Measurements from ENCODE around the gene RANBP1. TPM values are rescaled to one million over a fixed set of nuclear protein-coding genes. Genes with fewer than 3 reads are reported as not detected.

Gene RANBP1
- total RNA-seq, 2 experiments from 2014 or later, result 320 to 332 TPM

- Mint-ChIP-seq H3K36me3 (ENCODE audit: low read depth) (no peaks in the 10 kb centered on the region), H3K4me1 (ENCODE audit: low read depth) (no peaks in the 10 kb centered on the region), H3K27me3 (ENCODE audit: low read depth) (no peaks in the 10 kb centered on the region), H3K9me3 (ENCODE audit: insufficient read depth) (no peaks in the 10 kb centered on the region), H3K4me3 (no peak overlapping the region), H3K27ac (no peak overlapping the region)
- ATAC-seq (no peak), DNase-seq (no peak)
- POLR2A ChIA-PET, result no interaction called here
- CTCF ChIA-PET, result no interaction called here
Measured at GRCh38 chr22:20165913-20166312, 50.0 kb downstream of the RANBP1 start.

DNA sequence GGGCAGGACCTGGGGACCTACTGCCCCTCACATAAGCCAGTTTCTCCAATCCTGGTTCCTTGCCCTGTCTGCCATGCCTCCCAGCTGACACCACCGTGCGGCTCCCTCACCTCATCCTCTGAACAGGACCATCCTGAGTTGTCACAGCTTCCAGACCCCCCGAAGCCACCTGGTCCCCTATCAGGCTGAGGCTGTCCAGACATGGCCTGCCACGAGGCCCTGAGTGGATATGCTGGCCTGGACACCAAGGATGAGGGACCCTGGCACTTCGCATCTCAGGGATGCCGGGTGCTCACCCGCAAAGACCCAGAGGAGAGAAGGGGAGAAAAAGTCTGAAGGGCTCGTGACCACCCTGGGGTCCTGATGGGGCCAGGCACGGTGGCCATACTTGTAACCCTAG is 50.8 kb downstream of the RANBP1 start:
- H3K27me3 Mint-ChIP-seq (ENCODE audit: low read depth), result no peaks in the 10 kb centered on the region
- no peaks in the 10 kb centered on the region for H3K9me3 Mint-ChIP-seq (ENCODE audit: insufficient read depth)
- no peak overlapping the region for H3K4me3 Mint-ChIP-seq
- CTCF ChIA-PET, result no interaction called here
- POLR2A ChIA-PET, result no interaction called here
- ATAC-seq, result no peak
- no peaks in the 10 kb centered on the region for H3K36me3 Mint-ChIP-seq (ENCODE audit: low read depth)
- no peak for DNase-seq
- H3K4me1 Mint-ChIP-seq (ENCODE audit: low read depth), result no peaks in the 10 kb centered on the region
- no peak overlapping the region for H3K27ac Mint-ChIP-seq

DNA sequence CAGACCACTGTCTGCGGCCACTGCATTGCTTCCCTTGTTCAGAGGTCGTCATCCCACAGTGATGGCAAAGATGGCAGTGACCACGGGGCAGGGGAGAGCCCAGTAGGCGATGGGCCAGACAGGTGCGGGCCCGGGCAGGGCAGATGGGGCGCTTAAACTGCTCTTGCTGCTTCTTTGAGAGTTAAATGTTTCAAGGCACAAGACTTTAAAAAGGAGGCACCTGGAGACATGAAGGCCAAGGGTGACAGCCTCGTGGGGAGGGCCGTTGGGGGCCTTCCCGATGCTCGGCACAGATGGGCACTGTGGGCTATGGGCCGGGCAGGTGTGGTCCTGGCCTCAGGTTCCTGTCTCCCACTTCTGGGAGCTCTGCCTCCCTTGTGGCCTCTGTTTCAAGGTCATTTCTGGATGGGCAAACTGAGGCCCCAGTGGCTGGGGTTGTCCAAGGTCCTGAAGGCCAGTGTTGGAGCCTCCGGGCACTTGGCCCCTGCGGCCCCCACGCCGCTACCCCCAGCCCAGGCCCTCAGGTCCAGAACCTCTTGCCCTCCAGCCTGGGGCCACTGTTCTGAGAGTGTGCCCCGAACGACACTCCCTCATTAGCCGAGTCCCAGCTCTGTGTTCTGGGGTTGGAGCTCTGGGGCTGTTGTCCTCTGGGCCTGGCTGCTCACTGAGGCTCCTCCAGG is 51.9 kb downstream of the RANBP1 start:
- Mint-ChIP-seq H3K4me3 (no peak overlapping the region), H3K4me1 (ENCODE audit: low read depth) (no peaks in the 10 kb centered on the region), H3K27me3 (ENCODE audit: low read depth) (no peaks in the 10 kb centered on the region), H3K36me3 (ENCODE audit: low read depth) (no peaks in the 10 kb centered on the region), H3K9me3 (ENCODE audit: insufficient read depth) (no peaks in the 10 kb centered on the region), H3K27ac (no peak overlapping the region)
- DNase-seq, result no peak
- ChIA-PET CTCF (no interaction called here), POLR2A (no interaction called here)
- ATAC-seq, result no peak

DNA sequence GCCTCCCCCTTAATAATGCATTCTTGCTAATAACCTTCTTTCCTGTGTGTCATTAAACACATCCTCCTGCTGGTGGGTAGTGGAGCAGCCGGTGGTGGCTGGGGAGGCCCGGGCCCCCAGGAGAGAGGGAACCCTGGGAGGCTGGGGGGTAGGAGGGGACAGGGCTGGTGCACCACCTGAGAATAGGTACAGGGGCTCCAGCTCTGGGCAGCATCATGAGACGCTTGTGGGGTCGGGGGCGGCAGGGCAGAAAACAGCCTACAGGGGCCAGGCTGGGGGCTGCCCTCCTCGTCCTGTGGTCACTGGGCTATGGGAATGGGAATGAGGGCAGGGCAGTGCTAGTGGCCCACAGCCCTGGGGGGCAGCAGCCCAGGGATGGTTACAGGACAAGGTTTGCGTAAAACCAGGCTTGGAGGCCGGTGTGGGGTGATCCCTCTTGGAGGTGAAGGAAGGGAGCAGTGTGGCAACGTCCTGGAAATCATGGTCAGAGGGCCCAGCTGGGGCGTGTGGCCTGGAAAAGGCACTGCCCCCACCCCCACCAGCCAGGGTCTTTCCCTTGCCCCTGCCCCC is 53.4 kb downstream of the RANBP1 start:
- no peak for DNase-seq
- Mint-ChIP-seq H3K4me1 (ENCODE audit: low read depth) (no peaks in the 10 kb centered on the region), H3K27ac (no peak overlapping the region), H3K36me3 (ENCODE audit: low read depth) (no peaks in the 10 kb centered on the region), H3K4me3 (no peak overlapping the region), H3K9me3 (ENCODE audit: insufficient read depth) (no peaks in the 10 kb centered on the region), H3K27me3 (ENCODE audit: low read depth) (no peaks in the 10 kb centered on the region)
- no peak for ATAC-seq
- ChIA-PET POLR2A (no interaction called here), CTCF (no interaction called here)

- no peaks in the 10 kb centered on the region for H3K4me1 Mint-ChIP-seq (ENCODE audit: low read depth)
- H3K4me3 Mint-ChIP-seq, result no peak overlapping the region
- no peak for ATAC-seq
- no peak for DNase-seq
- POLR2A ChIA-PET, result no interaction called here
- no peaks in the 10 kb centered on the region for H3K9me3 Mint-ChIP-seq (ENCODE audit: insufficient read depth)
- no peaks in the 10 kb centered on the region for H3K36me3 Mint-ChIP-seq (ENCODE audit: low read depth)
- no peaks in the 10 kb centered on the region for H3K27me3 Mint-ChIP-seq (ENCODE audit: low read depth)
- H3K27ac Mint-ChIP-seq, result no peak overlapping the region
- CTCF ChIA-PET, result no interaction called here
Measured at GRCh38 chr22:20170170-20170569, 54.3 kb downstream of the RANBP1 start.

DNA sequence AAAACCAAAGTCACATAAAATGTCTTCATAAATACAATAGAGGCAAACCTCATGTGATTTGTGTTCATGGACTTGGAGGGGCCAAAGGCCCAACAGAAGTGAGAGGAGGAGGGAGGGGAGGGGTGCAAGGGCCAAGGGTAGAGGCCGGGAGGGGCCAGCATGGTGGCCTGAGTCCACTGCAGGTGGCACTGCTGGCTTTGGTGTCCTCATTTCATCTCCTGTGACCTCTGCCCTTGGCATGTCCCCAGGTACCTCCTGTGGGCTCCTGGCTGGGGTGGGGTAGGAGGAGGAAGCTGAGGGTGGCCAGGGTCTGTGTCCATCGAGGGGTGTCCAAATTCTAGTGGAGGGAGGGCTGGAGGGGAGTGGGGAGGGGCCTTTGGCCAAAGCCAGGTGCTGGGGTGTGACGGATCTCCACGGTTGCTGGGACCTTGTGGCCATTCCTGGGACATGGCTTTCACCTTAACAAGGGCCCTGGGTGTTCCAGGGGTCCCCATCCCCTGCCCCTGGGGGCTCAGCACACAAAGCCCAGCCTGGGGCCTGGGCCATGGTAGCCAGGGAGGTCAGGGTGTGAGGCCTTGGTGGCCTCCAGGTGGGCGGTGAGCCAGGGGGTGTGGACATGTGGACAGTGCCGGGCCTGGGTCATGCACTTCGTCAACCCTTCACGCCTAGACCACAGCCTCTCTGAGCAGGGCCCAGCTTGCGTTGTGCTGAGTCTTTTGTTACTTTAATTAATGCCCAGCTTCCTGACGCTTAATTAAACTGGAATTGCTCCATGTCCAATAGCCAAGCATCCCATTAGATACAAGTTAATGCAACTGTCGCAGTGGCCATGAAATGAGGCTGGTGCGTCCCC is 55.6 kb downstream of the RANBP1 start:
- Mint-ChIP-seq H3K36me3 (ENCODE audit: low read depth) (no peaks in the 10 kb centered on the region), H3K9me3 (ENCODE audit: insufficient read depth) (no peaks in the 10 kb centered on the region), H3K27ac (no peak overlapping the region), H3K4me3 (no peak overlapping the region), H3K27me3 (ENCODE audit: low read depth) (no peaks in the 10 kb centered on the region), H3K4me1 (ENCODE audit: low read depth) (no peaks in the 10 kb centered on the region)
- ChIA-PET CTCF (interaction anchor here (0.6 kb wide), 1 partner anchor 319 kb away, joined by 3 read pairs; no protein-coding TSS in a partner anchor), POLR2A (no interaction called here)
- ATAC-seq, result no peak
- DNase-seq, result no peak

DNA sequence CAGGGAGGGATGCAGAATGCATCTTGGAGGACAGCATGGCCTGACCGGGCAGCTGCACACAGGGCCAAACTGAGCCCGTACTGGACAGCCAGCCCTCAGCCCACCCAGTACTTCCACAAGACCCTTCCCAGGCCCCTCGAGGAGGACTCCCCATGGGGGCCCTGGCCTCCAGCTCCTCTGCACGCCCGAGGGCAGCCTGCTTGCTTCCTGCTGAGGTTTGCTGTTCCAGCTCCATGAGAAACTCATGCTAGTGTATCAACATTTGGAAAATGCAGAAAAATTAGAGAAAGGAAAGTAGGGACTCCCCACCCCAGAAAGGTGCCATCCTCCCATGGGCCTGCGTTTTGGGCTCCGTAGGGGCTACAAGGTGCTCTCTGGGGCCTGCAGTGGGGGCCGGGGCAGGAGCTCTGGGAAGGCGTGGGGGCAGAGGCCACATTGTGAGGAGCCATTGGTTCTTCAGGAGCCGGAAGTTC is 56.3 kb downstream of the RANBP1 start:
- no peaks in the 10 kb centered on the region for H3K4me1 Mint-ChIP-seq (ENCODE audit: low read depth)
- ATAC-seq (no peak), DNase-seq (no peak)
- no peaks in the 10 kb centered on the region for H3K27me3 Mint-ChIP-seq (ENCODE audit: low read depth)
- H3K9me3 Mint-ChIP-seq (ENCODE audit: insufficient read depth), result no peaks in the 10 kb centered on the region
- no peak overlapping the region for H3K4me3 Mint-ChIP-seq
- POLR2A ChIA-PET, result no interaction called here
- H3K36me3 Mint-ChIP-seq (ENCODE audit: low read depth), result no peaks in the 10 kb centered on the region
- CTCF ChIA-PET, result interaction anchor here (0.6 kb wide), 1 partner anchor 320 kb away, joined by 3 read pairs; no protein-coding TSS in a partner anchor
- H3K27ac Mint-ChIP-seq, result no peak overlapping the region

DNA sequence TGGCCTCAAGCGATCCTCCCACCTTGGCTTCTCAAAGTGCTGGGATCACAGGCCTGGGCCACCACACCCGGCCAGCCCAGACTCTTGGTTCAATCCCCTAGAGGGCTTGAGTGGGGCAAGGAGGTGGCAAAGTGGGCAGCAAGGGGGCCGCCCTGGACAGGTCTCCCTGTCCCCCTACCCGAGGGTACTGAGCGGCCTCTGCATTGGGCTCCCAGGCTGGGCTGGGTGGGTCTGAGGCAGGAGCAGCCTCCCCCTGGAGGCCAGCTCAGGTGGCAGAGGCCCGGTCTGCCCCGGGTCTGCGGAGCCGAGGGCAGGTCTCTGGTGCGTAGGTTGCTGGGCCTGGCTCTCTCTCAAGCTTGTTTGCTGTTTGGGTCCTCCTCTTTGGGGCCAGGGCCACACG is 57.3 kb downstream of the RANBP1 start:
- no peak for DNase-seq
- no peak overlapping the region for H3K4me3 Mint-ChIP-seq
- no peak for ATAC-seq
- no peaks in the 10 kb centered on the region for H3K36me3 Mint-ChIP-seq (ENCODE audit: low read depth)
- ChIA-PET CTCF (no interaction called here), POLR2A (no interaction called here)
- no peak overlapping the region for H3K27ac Mint-ChIP-seq
- H3K9me3 Mint-ChIP-seq (ENCODE audit: insufficient read depth), result no peaks in the 10 kb centered on the region
- H3K4me1 Mint-ChIP-seq (ENCODE audit: low read depth), result no peaks in the 10 kb centered on the region
- no peaks in the 10 kb centered on the region for H3K27me3 Mint-ChIP-seq (ENCODE audit: low read depth)

- H3K4me1 Mint-ChIP-seq (ENCODE audit: low read depth), result no peaks in the 10 kb centered on the region
- DNase-seq (no peak), ATAC-seq (no peak)
- H3K36me3 Mint-ChIP-seq (ENCODE audit: low read depth), result no peaks in the 10 kb centered on the region
- POLR2A ChIA-PET, result no interaction called here
- H3K4me3 Mint-ChIP-seq, result no peak overlapping the region
- H3K27me3 Mint-ChIP-seq (ENCODE audit: low read depth), result no peaks in the 10 kb centered on the region
- no peaks in the 10 kb centered on the region for H3K9me3 Mint-ChIP-seq (ENCODE audit: insufficient read depth)
- CTCF ChIA-PET, result no interaction called here
- no peak overlapping the region for H3K27ac Mint-ChIP-seq
Measured at GRCh38 chr22:20173772-20174171, 57.9 kb downstream of the RANBP1 start.

- Mint-ChIP-seq H3K9me3 (ENCODE audit: insufficient read depth) (no peaks in the 10 kb centered on the region), H3K4me3 (no peak overlapping the region), H3K27me3 (ENCODE audit: low read depth) (no peaks in the 10 kb centered on the region), H3K27ac (no peak overlapping the region), H3K36me3 (ENCODE audit: low read depth) (no peaks in the 10 kb centered on the region), H3K4me1 (ENCODE audit: low read depth) (no peaks in the 10 kb centered on the region)
- CTCF ChIA-PET, result no interaction called here
- ATAC-seq, result no peak
- POLR2A ChIA-PET, result no interaction called here
- no peak for DNase-seq
Measured at GRCh38 chr22:20174785-20175596, 59.1 kb downstream of the RANBP1 start.

DNA sequence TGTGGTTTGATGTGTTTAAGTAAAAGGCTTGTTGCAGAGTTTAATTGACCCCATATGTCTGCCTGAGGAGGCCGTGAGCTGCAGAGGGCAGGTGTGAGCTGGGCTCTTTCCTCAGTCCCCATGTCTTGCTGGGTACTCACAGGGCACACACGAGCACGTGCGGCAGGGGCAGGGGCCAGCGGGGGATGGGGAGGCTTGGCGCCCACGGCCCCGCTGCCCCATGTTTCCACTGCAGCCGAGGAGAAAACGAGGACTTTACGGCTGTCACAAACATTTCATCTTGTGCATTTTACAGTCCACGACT is 59.6 kb downstream of the RANBP1 start:
- Mint-ChIP-seq H3K27ac (no peak overlapping the region), H3K4me3 (no peak overlapping the region), H3K36me3 (ENCODE audit: low read depth) (no peaks in the 10 kb centered on the region), H3K4me1 (ENCODE audit: low read depth) (no peaks in the 10 kb centered on the region), H3K27me3 (ENCODE audit: low read depth) (no peaks in the 10 kb centered on the region), H3K9me3 (ENCODE audit: insufficient read depth) (no peaks in the 10 kb centered on the region)
- DNase-seq (no peak), ATAC-seq (no peak)
- ChIA-PET POLR2A (no interaction called here), CTCF (no interaction called here)

All from activated CD8-positive, alpha-beta T cell treated with anti-CD3 and anti-CD28 coated beads, Interleukin-2, amount 10 ng/mL, durations not matched to agents 7 days and 5 days (primary cell).